AG04450 (cell line): ENCODE results near the gene PRKG1. TPM values are rescaled to one million over a fixed set of nuclear protein-coding genes. Genes with fewer than 3 reads are reported as not detected.

Source experiments
- CTCF ChIA-PET: fragments of 300-600, 350-600 bp; formaldehyde crosslinking; extraction: SDS; loops from one replicate; lab custom pipeline; 2022; ENCODE audit warnings: antibody characterized with exemption, inconsistent platforms; lab: Charles Lee
- POLR2A ChIA-PET: fragments of 350-600 bp; formaldehyde crosslinking; extraction: SDS; loops from one replicate; lab custom pipeline; 2021; ENCODE audit warnings: antibody characterized with exemption, inconsistent platforms; lab: Yijun Ruan, JAX
- DNase-seq: peaks from one replicate; pipeline ENCODE4 v3.0.0-alpha.2; 2011; ENCODE audit warnings: low read depth, low spot score
- H3K27ac ChIP-seq: one replicate; pipeline ENCODE4 v1.5.1; 2012; ENCODE audit warnings: low read depth, low read length, control low read depth
- H3K27me3 ChIP-seq: one replicate; pipeline ENCODE4 v1.6.0; 2012; ENCODE audit warnings: low read length; ENCODE audit not compliant: control insufficient read depth, insufficient read depth
- H3K4me3 ChIP-seq: 2 replicates; pipeline ENCODE4 v1.5.1; 2011; ENCODE audit warnings: mild to moderate bottlenecking, low read depth, low read length, control low read depth
- H3K9me3 ChIP-seq: 2 replicates; pipeline ENCODE4 v1.5.1; 2012; ENCODE audit warnings: low read length; ENCODE audit not compliant: control insufficient read depth, insufficient read depth
- CTCF ChIP-seq: IDR thresholded peaks from 2 replicates; pipeline ENCODE4 v1.5.1; 2011; ENCODE audit warnings: low read depth, low read length, control low read depth, inconsistent platforms
- polyA plus RNA-seq: library from polyadenylated mRNA; depleted of rRNA; stranded (reverse); fragments of >200 nt; gene quantifications from 2 replicates; pipeline ENCODE4 v1.2.3, GENCODE V29; 2011

The PRKG1 gene
- polyA plus RNA-seq, 1 experiment, result 19.0 TPM

DNA sequence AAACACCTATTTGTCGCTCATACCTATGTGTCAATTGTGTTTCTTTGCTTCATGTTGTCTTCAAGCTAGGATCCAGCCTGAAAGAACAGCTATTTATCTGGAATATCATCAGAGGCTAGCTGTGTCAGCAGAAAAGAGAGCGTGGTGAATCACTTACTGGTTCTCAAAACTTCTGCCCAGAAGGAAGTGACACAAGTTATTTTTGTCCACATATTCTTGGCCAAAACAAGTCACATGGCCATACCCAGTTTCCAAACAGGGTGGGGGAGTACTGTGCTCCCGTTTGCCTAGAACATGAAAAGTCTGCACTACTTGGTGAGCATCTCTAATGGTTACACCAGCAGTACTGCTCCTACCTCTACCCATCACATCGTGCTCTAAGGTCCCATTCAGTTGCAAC lies 786.0 kb downstream of the PRKG1 start:
- POLR2A ChIA-PET, result no interaction called here
- Histone ChIP-seq H3K9me3 (no peaks in the 10 kb centered on the region), H3K4me3 (no peak overlapping the region), H3K27ac (no peak overlapping the region), H3K27me3 (no peaks in the 10 kb centered on the region)
- DNase-seq, result no peak
- CTCF ChIA-PET, result no interaction called here
- no peak for TF ChIP-seq CTCF

- no peak for DNase-seq
- no peak for TF ChIP-seq CTCF
- Histone ChIP-seq H3K27ac (no peak overlapping the region), H3K27me3 (no peaks in the 10 kb centered on the region), H3K9me3 (no peaks in the 10 kb centered on the region), H3K4me3 (no peak overlapping the region)
- ChIA-PET CTCF (interaction anchor here (0.8 kb wide), 1 partner anchor 143 kb away, joined by 3 read pairs; no protein-coding TSS in a partner anchor), POLR2A (no interaction called here)
Measured at GRCh38 chr10:51861051-51861450, 786.8 kb downstream of the PRKG1 start.

DNA sequence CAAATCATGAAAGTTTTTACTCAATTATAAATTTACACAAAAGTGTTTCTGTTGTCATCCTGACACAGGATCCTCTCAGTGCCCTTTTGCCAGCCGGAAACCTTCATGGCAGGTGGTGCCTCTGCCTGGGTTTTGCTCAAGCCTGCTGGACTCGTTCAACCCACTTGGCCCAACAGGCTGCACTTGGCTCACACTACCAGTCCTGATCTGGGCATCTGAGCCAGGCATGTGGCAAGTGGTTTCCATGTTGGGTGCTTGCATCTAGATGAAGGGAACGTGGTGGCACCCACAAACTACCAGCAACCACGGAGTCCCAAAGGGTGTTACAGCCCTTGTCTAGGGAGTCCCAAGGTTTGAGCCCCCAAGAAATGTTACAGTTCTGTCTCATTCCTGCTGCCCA lies 787.4 kb downstream of the PRKG1 start:
- Histone ChIP-seq H3K27me3 (no peaks in the 10 kb centered on the region), H3K9me3 (no peaks in the 10 kb centered on the region), H3K27ac (no peak overlapping the region), H3K4me3 (no peak overlapping the region)
- no peak for TF ChIP-seq CTCF
- ChIA-PET POLR2A (no interaction called here), CTCF (no interaction called here)
- DNase-seq, result no peak

- ChIA-PET POLR2A (no interaction called here), CTCF (no interaction called here)
- TF ChIP-seq CTCF, result no peak
- no peaks in the 10 kb centered on the region for H3K9me3 ChIP-seq
- no peaks in the 10 kb centered on the region for H3K27me3 ChIP-seq
- no peak overlapping the region for H3K27ac ChIP-seq
- no peak overlapping the region for H3K4me3 ChIP-seq
- DNase-seq, result no peak
Measured at GRCh38 chr10:51862149-51862548, 787.9 kb downstream of the PRKG1 start.

- CTCF ChIA-PET, result interaction anchor here (0.5 to 1.5 kb wide), 2 partner anchors 37 to 349 kb away, joined by 4 to 5 read pairs; no protein-coding TSS in a partner anchor
- POLR2A ChIA-PET, result interaction anchor here (0.5 to 1.0 kb wide), 2 partner anchors 18 to 102 kb away, joined by 3 read pairs; no protein-coding TSS in a partner anchor
- H3K27ac ChIP-seq, result peak overlapping the region; percentile 62
- no peaks in the 10 kb centered on the region for H3K9me3 ChIP-seq
- no peaks in the 10 kb centered on the region for H3K27me3 ChIP-seq
- DNase-seq, result peak; percentile 91
- no peak for TF ChIP-seq CTCF
- H3K4me3 ChIP-seq, result peak overlapping the region; percentile 18
Measured at GRCh38 chr10:51867956-51868355, 793.7 kb downstream of the PRKG1 start.
